ENCODE measurements around the gene HOMER1.

Gene HOMER1

GRCh38 chr5:79488058-79488457 is 25.9 kb downstream of the HOMER1 start:
- no peak for DNase-seq

DNA sequence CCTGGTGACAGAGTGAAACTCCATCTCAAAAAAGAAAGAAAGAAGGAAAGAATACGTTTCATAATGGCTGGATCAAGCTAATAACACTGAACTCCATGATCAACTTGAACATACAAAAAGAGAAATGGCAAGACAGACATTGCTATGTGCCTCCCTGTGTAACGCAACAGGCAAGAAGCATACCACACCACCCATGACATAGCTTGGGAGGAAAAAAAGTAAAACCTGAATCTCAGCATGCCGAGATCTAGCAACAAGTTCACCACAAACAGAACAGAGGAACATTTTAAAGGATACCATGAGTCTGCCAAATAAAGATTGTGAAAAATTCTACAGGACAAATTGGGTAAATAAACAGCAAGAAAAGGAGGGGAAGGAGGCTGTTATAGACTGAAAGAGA is 26.7 kb downstream of the HOMER1 start:
- no peak for DNase-seq

GRCh38 chr5:79486116-79486515 is 27.8 kb downstream of the HOMER1 start:
- DNase-seq = no peak

- DNase-seq = no peak
Measured at GRCh38 chr5:79484731-79485130, 29.2 kb downstream of the HOMER1 start.

DNA sequence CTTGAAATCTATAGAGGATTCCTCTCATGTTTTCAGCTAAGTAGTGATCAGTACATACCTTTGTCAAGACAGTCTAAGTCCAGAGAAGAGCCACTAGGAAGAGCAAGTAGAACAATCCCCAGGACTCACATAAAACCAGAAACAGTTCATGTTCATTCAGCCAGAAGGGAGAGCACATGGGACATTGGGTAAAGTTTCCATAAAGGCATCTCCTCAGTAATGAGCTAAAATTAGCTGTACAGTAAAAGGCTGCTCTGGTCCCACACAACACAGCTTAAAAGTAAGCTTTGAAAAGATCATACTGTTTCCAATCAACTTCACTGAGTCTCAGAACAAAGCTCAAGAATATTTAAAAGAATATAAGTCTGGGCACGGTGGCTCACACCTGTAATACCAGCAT is 32.4 kb downstream of the HOMER1 start:
- DNase-seq = no peak

DNA sequence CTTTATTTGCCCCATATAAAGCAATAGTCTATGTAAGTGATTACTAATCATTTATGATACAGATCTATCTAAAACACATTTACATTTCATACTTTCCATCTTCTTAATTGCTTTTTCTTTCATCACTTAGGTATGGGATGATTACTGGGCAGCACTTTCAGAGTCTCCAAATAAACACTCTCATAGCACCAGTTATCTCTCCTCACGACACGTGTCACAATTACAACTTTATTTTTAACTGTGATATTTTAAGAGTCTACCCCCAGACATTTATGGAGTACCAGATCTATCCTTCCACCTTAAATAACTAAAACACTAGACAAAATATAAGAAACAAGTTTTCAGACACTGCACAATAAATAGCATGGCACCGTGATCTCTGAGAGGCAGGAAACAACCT is 32.9 kb downstream of the HOMER1 start:
- no peak for DNase-seq

DNA sequence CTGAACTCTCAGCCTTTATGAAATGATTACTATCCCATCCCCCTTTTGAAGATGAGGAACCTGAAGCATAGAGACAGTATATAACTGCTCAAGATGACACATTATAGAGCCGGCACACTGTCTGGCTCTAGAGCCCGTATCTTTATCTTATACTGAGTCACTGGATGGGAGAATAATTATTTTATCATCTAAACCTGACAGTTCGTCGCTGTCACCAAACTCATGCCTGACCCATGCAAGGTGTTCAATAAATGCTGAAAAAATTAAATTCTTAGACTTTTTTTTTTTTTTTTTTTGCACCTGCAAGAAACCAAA is 38.8 kb downstream of the HOMER1 start:
- DNase-seq = no peak

DNA sequence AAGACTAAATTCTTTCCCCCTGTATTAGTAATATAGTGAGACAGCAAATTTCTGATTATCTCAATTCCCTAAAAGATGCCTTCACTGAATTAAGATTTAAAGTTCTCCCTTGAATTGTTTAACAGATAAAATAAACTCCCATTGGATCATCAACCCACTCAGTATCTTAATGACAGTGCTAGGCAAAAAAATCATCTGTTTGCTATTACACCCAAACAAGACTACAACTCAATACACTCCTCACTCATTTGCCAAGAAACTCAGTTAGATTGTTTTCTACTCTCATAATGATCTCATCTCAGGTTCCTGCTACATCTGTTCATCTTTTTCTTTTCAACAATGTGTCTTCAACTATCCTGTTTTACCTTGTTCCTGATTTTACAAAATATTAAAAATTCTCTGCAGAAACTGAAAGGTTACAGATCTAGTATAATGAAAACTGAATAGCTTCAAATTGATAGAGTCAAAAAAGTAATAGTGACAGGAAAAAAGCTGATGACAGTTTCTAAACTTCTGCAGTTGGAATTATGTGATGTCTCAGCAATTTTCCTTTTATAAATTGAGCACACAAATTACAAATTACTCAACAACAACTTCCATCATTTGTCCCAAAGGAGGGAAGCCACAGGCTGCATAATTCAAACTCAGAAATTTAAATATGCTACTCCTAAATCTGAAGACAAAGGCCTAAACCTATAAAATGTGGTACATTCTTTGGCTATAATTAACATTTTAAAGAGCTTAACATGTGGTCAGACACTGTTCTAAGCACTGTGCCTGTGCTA is 39.4 kb downstream of the HOMER1 start:
- DNase-seq = no peak

DNA sequence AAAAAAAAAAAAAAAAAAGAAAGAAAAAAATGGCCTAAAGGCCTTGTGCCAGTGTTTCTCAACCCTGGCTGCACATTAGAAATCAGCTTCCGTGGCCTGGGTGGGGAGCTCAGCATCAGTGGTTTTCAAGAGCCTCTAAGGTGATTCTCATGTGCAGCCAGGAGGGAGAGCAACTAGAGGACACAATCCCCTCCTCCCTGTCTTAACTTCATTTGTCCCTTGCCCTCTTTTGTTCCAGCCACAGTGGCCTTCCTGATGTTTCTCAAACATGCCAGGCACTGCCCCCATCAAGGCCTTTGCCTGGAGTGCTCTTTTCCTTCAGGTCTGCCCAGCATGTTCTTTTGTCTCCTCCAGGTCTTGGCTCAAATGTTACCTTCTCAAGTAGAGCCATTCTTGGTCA is 42.4 kb downstream of the HOMER1 start:
- no peak for DNase-seq

- DNase-seq = peak; percentile 9
Measured at GRCh38 chr5:79464695-79465332, 49.1 kb downstream of the HOMER1 start.

DNA sequence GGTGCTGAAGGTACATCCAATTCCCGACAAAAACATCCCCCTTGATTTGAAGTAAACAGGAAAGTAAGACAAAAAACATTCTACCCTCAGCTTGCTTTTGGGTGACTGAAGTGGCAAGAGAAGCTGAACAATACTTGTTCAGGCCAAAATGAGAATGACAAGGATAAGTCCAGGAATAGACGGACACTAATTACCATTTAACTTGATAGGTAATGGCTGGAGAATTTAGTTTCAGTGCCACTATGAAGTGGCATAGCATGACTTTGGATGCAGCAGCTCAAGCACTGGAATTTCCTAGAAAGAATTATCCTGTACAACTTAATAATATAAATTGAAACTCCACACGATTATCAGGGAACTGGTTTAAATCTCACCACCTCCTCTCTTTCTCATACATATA is 49.7 kb downstream of the HOMER1 start:
- no peak for DNase-seq

DNA sequence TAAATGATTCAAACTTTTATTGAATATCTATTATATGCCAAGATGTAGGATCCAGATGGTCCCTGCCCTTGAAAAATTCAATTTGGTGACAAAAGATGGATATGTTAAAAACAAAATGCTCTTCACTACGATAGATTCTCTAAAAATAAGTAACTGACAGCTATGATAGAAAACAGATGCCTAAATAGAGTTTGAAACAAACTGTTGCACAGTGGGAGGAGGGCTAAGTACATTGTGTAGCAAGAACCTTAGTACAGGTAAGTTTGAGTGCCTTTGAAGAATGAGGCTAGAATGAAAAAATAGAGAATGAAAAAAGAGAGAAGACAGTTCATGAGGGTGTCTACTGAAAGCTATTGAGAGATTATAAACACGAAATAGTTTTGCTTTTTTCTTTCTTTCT is 54.3 kb downstream of the HOMER1 start:
- DNase-seq = no peak

- DNase-seq = no peak
Measured at GRCh38 chr5:79456890-79457583, 56.9 kb downstream of the HOMER1 start.

GRCh38 chr5:79456400-79456799 is 57.5 kb downstream of the HOMER1 start:
- DNase-seq = no peak

DNA sequence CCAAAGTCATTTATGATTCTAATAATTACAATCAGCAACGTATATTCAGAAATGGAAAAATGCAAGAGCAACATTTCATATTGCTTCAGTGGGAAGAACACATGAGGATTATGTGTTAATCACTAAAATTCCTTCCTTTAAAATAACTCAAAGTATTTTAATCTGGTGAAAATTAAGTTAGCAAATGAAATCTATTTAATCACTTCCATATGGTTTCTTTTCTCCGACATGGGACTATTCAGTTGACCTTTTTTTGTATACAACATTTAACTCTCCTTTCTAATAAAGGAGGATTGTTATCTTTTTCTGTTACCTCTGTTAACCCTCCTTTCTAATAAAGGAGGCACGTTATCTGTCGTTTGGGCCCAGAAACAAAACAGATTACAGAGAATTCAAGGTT is 59.9 kb downstream of the HOMER1 start:
- DNase-seq = no peak

GRCh38 chr5:79448336-79448735 is 65.6 kb downstream of the HOMER1 start:
- DNase-seq = no peak

- no peak for DNase-seq
Measured at GRCh38 chr5:79436821-79437220, 77.1 kb downstream of the HOMER1 start.

- no peak for DNase-seq
Measured at GRCh38 chr5:79436224-79436623, 77.7 kb downstream of the HOMER1 start.

DNA sequence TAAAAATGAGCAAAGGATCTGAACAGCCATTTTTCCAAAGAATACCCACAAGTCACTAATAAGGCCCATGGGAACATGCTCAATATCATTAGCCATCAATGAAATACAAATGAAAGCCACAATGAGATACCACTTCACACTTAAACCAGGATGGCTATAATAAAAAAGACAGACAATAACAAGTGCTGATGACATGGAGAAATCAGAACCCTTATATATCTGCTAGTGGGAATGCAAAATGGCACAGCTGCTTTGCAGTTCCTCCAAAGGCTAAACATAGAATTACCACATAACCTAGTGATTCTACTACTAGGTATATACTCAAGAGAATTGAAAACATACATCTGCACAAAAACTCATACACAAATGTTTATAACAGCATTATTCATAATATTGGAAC is 83.7 kb downstream of the HOMER1 start:
- DNase-seq = no peak

GRCh38 chr5:79423296-79423695 is 90.6 kb downstream of the HOMER1 start:
- no peak for DNase-seq

DNA sequence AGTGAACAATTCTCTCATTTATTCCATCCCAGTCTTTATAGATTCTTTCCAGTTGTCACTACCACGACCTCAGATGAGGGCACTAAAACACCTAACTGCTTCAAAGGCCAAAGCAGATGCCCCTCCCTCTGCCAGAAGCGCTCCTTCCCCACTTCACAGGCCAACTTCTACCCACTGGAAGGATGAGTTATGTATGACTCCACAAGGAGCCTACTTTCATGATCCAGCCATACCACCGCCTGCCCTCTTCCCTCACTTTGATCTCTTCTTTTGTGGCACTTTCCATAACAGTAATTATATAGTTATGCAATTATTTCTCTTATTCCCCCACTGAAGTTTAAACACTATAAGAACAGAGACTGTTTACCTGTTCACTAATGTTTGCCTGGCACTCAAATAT is 93.7 kb downstream of the HOMER1 start:
- DNase-seq = no peak

GRCh38 chr5:79418276-79418675 is 95.7 kb downstream of the HOMER1 start:
- no peak for DNase-seq

- no peak for DNase-seq
Measured at GRCh38 chr5:79417495-79417894, 96.4 kb downstream of the HOMER1 start.

- DNase-seq = no peak
Measured at GRCh38 chr5:79416499-79416898, 97.4 kb downstream of the HOMER1 start.

All from NCI-H1694 (cell line).